ENCODE measurements around the gene MEGF9.
"Not testable (repeated sequence)": the region's sequence is repeated elsewhere in the genome, so short reads cannot be mapped to it uniquely, and the experiment has no call there.

MEGF9 gene

DNA sequence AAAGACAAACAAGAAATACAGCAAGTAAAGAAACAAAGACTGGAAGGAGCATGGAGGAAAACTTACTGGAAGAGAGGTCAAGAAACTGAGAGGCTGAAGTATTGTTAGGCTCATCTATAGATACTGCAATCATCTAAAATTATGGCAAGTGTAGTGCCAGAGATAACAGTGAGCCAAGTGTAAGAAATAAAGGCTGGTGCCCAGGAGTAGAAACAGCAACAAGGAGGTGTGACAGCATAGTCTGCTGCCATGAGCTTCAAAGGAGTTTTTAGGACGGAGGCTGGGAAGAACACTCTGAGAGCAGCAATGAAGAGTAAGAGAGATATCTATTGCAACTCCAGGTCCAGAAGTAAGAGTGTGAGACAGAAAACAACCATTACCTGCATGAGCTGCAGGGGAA is 60.5 kb downstream of the MEGF9 start:
- no peak for DNase-seq

DNA sequence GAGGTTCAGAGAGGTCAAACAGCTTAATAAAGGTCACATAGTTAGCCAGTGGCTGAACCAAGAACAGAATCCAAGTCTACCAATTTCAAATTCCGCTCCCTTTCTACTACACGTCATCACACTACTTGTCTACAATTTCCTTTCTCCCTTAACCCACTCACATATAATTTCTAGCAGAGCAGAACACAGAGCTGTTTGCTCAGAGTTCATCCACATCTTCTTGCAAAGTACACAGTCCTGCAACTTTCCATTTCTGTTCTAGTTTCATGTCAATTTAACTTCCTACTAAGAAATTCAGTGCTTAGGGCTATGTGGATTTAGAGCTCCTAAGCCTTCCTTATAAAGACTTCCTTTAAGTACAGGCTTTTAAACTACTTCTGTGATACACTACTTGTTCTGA is 61.3 kb downstream of the MEGF9 start:
- DNase-seq = no peak

DNA sequence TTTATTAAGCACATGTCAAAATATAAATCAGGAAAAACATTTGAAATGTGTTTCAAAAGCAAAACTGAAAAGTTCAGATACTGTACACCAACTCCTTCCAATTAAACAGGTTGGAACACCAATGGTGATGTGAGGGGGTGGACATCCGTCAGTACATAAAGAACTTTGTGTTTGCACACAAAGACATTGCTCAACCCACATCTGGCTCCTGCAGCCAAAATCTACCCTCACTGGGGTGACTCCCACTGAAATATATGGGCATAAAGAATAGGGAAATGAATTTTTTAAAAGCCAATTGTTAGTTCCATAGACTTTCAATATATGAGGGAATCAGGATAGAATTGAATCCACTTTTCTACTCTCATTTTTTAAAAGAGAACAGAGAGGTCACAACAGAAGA is 63.9 kb downstream of the MEGF9 start:
- DNase-seq = no peak

DNA sequence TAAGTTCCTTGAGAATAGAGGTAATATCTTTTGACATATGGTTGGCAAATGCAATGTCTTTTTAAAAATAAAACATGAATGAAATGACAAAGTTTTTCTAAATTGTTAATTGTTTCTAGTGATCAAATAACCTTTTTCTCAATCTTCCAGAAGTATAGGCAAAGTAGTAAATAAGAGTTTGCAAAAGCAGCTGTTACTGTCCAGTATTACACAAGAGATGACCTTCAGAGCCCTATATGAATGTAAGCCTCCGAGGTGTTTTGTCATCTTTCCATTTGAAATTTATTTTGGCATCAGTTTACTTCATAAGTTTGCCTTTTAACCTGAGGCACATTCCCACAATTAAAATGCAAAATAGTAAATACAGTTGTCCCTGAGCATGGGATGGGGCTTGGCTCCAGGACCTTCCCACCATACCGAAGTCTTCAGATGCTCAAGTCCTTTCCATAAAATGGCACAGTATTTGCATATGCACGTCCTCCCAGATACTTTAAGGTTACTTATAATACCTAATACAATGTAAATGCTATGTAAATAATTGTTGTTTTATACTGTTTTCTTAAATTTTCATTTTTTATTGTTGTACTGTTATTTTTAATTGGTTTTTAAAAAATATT is 65.6 kb downstream of the MEGF9 start:
- DNase-seq = no peak

DNA sequence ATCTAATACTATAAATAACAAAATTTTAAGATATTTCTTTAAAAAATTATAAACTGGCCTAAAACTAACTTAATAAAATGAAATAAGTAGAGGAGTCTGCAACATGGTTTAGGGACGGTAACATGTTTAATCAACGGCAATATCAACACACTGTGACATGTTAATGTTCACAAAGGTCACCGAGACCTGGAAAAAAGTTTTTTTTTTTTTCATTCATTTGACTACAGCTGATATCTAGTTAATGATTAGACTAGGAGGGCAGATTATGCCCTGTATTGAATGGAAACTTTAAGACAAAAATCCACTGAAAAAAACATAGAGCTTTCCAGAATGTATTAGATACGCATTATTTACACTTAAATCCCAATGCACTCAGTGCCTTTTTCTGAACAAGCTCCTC is 67.3 kb downstream of the MEGF9 start:
- no peak for DNase-seq

DNA sequence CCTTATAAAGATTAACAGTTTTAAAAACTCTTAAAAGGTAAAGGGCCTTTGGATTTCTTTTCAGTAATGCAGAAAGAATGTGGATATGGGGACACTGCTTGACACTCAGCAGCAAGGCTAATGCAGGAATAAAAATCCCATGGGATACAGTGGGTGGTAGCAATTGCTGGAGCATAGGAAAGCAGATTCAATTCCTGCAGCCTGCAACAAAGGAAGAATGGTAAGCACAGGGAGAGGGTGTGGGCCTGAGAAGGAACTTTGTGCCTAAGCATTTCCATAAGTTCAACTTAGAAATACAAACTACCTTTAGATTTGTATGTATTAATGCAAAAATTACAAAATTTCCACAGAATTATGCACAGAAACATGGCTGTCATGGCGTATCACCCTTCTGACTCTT is 68.5 kb downstream of the MEGF9 start:
- no peak for DNase-seq

DNA sequence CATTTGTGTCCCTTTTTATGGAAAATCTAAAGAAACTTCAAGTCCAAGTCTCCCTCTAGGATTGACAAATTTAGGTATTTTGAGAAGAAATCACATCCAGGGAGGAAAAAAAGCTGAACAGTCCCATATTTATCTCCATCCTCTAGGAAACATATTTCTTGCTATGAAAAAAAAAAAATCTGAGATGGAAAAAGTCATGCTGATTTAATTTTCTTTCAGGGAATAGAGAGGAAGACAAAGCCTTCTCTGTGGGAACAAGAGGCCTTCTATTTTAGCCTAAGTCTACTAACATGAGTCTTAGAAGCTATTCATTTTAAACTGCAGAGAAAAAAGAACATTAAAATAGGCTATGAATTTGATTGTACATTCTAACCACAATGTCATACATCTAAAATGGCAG is 71.2 kb downstream of the MEGF9 start:
- DNase-seq = no peak

DNA sequence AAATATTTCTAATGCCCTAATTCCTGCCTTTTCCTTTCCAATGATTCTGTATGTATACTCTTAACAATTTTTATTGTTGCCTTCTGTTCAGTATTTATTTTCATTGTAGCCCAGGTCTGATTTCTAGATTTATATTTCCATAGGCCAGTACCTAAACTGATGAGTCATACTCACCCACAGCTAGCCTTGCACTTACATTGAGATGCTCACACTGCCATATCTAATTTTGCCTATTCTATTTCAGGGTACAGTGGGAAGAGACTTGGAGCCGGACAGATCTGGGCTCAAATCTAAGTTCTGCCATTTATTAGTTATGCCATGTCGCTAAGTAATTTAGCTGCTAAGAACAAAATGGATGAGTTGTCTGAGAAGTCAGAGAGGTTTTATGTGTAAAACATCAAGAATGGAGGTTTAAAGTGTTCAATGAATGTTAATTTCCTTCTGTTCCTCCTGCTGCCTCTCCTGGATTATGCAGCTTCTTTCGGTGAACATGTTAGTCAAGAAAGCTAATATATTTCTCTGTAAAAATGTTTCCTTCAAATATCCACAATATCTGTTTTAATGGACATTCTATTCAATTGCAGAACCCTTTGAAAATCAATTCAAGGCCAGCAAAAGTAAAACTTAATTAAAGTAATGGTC is 72.0 kb downstream of the MEGF9 start:
- no peak for DNase-seq

DNA sequence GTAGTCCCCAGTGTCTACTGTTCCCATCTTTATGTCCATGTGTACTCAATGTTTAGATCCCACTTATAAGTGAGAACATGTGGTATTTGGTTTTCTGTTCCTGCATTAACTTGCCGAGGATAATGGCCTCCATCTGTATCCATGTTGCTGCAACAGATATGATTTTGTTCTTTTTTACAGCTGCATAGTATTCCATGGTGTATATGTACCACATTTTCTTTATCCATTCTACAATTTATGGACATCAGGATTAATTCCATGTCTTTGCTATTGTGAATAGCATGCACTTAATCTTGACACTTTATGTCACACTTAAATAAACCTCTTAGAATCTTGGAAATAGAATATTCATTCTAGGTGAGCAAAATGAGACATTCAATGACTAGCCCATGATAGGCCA is 73.4 kb downstream of the MEGF9 start:
- not testable (repeated sequence) for DNase-seq

DNA sequence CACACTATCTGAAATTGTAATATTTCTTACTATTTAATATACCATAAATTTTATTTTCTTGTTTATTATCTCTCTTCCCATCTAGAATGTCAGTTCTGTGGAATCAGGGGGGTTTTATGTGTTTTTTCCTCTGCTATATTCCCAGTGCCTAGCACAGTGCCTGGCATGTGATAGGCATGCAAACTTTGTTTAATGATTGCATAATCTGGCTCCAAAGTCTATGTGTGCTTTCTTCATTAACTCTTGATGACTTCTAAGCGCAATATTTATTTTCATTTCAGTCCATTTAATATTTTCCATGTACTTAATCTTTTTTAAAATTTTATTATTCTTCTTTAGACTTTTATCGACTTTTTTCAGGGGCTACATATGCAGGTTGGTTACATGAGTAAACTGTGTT is 73.9 kb downstream of the MEGF9 start:
- DNase-seq = no peak

DNA sequence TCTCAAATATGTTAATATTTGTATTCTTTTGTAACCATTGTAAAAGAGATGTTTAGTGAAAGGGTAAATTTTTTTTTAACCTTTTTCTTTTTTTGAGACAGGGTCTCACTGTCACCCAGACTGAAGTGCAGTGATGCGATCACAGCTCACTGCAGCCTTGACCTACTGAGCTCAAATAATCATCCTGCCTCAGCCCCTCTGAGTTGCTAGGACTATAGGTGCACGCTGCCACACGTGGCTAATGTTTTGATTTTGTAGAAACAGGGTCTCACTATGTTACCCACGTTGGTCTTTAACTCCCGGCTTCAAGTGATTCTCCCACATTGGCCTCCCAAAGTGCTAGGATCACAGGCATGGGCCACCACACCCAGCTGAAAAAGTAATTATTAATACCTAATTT is 76.4 kb downstream of the MEGF9 start:
- no peak for DNase-seq

DNA sequence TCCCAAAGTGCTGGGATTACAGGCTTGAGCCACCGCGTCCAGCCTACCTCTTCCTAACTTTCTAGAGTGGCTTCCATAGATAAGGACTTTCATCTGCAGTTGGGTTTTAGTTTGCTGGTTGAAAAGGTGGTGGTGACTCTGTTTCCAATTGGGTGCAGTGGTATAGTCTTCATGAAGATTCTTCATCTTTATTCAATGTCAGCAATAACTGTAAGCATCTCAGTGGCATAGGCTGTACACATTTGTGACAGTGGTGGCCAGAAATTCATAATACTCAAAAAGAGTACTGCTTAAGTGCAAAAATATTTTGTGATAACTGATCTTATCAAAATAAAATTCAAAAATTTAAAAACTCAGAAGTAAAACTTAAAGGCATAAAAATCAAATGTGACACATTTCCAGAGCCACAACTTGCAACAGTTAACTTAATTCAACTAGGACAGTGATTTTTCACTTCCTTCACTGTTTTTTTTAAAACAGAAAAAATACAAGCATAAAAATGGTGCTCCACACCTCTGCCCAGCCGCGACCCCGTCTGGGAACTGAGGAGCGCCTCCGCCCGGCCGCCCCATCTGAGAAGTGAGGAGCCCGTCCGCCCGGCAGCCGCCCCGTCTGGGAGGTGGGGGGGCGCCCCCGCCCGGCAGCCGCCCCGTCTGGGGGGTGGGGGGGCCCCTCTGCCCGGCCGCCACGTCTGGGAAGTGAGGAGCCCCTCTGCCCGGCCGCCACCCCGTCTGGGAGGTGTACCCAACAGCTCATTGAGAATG is 77.9 kb downstream of the MEGF9 start:
- no peak for DNase-seq

DNA sequence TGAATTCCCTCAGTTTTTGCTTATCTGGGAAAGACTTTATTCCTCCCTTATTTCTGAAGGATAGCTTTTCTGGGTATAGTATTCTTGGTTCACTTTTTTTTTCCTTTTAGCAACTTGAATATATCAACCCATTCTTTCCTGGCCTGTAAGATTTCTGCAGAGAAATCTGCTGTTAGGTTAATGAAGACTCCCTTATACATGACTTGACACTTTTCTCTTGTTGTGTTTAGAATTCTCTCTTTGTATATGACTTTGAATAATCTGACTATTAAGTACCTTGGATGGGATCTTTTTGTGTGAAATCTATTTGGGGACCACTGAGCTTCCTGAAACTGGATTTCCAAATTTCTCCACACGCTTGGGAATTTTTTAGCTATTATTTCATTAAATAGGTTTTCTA is 79.3 kb downstream of the MEGF9 start:
- DNase-seq = no peak

DNA sequence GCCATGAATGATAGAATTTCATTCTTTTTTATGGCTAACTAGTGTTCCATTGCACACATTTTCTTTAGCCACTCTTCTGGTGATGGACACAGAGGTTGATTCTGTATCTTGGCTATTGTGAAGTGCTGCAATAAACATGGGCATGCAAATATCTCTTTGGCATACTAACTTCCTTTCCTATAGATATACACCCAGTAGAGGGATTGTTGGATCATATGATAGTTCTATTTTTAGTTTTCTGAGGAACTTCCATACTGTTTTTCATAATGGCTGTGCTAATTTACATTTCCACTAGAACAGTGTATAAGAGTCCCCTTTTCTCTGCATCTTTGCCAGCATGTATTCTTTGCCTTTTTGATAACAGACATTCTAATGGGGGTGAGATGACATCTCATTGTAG is 83.9 kb downstream of the MEGF9 start:
- no peak for DNase-seq

DNA sequence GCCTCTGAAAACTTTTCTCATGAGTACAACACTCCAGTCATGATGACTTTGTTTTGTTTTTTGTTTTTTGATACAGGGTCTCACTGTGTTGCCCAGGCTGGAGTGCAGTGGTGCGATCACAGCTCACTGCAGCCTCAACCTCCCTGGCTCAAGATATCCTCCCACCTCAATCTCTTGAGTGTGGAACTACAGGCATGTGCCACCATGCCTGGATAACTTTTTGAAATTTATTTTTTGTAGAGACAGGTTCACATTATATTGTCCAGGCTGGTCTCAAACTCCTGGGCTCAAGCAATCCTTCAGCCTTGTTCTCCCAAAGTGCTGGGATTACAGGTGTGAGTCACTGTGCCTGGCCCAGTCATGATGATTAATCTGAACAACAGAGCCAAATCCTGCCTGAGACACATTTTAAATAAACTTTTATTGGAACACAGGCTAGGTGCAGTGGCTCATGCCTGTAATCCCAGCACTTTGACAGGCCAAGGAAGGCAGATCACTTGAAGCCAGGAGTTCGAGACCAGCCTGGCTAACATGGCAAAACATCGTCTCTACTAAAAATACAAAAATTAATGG is 85.3 kb downstream of the MEGF9 start:
- DNase-seq = not testable (repeated sequence)

DNA sequence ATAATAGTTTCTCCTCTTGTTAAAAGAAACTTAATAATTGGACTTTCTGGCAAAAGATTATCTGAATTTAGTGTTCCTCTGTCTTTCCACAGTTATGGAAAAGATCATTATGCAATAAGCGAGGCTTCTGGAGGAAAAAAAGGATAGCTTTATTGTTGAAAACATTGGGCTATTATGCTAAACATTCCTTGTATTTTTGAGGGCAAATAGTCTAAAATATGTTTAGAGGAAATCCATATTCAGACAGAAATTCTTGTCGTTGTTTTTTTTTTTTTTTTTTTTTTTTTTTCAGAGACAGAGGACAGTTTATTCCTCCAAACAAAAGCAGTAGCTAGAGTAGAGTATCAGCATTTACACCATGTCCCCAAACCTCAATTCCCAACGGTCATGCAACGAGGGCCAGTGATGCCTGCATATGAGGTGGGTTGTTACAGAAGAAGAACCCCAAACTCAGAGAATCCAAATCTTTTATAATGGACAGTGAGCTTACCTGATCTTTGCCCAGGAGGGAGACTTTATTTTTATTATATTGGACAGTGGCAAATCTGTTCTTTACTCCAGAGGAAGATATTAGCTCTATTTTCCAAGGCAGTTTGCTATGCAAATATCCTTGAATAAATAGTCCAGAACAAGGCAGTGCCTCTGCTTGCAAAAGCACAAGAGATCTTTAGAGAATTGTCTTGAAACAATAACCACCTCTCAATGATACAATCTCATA is 85.9 kb downstream of the MEGF9 start:
- no peak for DNase-seq

DNA sequence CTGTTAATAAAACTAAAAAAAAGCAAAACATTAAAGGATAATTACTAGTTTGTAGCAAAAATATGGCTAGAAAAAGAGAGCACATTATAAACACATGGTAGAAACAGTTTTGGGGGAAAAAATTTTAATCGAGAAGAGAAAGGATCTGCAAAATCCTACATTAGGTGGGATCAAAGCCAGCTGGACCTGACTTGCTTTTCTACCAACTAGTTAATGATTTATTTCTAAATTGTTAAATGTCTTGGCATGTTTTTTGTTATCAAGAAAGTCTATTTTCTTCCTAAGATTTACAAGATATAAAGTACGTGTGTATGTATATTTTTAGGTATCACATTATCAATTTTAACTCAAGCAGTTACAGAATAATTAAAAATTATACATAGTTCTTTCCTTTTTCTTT is 87.2 kb downstream of the MEGF9 start:
- no peak for DNase-seq

DNA sequence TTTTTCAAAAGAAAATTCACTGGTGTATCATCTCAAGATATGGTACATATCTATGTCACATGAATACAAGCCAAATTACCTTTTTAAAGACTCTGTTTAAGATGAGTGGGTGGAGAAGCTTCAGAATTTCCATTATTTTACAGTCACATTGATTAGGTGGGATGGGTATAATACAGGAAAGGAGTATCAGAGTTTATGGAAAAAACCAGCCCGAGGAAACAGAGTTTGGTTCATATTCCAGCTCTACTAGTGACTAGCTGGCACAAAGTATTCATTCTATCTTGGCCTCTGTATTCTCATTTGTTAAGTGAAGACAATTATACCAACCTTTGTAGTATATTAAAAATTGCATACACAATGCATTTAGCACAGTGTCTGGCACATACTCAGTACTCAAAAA is 87.8 kb downstream of the MEGF9 start:
- DNase-seq = no peak

DNA sequence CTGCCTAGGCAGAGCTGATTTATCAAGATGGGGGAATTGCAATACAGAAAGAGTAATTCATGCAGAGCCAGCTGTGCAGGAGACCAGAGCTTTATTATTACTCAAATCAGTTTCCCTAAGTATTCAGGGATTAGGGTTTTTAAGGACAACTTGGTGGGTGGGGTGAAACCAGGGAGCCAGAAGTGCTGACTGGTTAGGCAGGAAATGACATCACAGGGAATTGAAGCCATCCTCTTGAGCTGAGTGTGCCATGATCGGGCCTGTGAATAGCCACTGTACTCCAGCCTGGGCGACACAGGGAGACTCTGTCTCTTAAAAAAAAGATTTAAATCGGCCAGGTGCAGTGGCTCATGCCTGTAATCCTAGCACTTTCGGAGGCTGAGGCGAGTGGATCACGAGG is 89.0 kb downstream of the MEGF9 start:
- DNase-seq = no peak

DNA sequence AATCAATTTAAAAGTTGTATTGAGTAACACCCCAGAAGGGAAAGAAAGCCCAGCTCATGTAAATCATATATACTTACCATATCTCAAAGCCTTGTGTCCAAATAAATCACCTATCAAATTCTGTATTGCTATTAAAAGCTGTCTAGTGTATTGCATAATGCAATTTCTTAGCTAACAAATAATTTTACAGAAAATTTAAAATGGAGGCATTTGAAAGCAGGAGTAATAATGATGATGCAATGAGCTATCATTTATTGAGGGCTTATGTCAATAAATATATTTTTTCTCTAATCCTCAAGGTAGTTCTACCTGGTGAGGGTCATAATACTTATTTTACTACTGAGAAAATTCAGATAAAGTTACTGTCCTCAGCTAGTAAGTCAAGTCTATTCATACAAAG is 91.5 kb downstream of the MEGF9 start:
- DNase-seq = no peak

DNA sequence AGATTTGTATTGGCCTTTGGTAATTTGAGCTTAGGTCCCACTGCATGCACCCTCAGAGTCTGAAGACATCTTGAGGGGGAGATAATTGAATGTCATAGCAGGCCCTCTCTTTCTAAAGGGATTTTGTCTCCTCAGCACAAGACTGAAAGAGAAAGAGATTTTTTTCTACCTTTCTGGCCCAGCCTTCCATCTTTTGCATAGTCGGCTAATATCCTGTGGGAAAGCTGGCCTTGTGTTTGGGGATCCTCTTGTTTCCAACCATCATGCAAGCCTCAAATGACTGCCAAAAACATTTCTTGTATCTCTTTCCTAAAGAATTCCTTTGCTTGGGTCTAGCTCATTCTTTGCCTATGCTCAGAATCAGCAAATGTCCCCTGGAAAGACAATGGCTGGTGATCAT is 92.3 kb downstream of the MEGF9 start:
- no peak for DNase-seq

DNA sequence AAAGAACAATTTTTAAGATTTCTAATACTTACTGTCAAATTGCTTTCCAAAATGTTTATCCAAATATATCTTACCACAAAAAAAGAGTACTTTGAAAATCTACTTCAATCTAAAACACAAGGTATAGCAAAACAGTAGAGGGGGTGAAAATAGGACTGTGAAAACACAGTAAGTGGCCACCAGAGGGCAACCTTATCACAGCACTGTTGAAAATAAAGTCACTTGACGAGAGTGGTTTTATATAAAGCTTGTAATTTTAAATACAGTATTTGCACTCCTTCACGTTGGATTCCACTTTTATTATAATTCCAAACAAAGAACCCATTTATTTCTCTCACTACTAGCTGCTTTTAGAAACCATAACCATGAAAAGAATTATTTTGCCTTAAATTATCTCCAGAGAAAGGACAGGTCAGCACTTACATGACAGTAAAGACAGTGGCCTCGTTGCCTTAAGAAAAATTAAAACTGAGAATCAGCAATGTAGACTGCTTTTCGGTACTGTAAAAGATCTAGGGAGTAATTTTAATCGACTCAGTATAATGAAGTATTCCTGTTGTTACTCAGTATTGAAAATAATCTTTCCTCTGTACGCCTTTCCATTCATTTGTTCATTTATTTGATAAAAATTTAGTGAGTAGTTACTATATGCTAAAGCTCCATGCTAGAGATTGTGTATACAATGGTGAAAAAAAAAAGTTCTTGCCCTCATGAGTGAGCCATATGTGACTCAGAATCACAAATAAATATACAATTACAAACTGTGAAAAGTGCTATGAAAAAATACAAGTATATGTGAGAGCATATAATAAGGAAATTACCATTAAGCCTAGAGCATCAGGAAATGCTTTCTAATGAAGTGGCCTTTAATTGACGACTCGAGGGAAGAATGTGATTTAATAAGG is 94.3 kb downstream of the MEGF9 start:
- peak; percentile 51 for DNase-seq

All from NCI-H345 (cell line).